H1 (cell line): Measurements from ENCODE around the gene IFI27L1. TPM values are rescaled to one million over a fixed set of nuclear protein-coding genes. Genes with fewer than 3 reads are reported as not detected.

Experiments
- CHD7 ChIP-seq: fragments of 300-600 bp; sonication (generic); IDR thresholded peaks from 2 replicates; pipeline ENCODE4 v1.7.1; 2012; ENCODE audit warnings: low read length, moderate library complexity, mild to moderate bottlenecking, inconsistent platforms; ENCODE audit not compliant: insufficient replicate concordance
- E2F6 ChIP-seq: IDR thresholded peaks from 2 replicates; pipeline ENCODE4 v1.6.1; 2012; ENCODE audit warnings: inconsistent platforms
- polyA plus RNA-seq, 7 experiments: library from polyadenylated mRNA; depleted of rRNA in 3 of 7; stranded (reverse) in 5 of 7; unstranded in 2 of 7; fragments of >200 nt in 5 of 7; fragments of 200-250 nt in 2 of 7; gene quantifications; 1 replicate in 5 of 7; 2 replicates in 1 of 7; 4 replicates in 1 of 7; pipeline versions ENCODE4 v1.2.1 to v1.2.3, GENCODE V29; 2011 to 2013; ENCODE audit warnings: missing spikeins in 2 of 7, mixed read lengths in 2 of 7
- total RNA-seq: library from RNA; stranded (reverse); fragmentation: NEBNext Ultra II Directional; extraction: Animal tissue kit (Norgen Biotek cat#: 25700); gene quantifications from 2 replicates; pipeline ENCODE4 v1.2.1, GENCODE V29; 2021

IFI27L1 gene
- total and polyA plus RNA-seq, 2 of the 8 experiments (the other 6 are each of a cell fraction or from before 2014, with no cell fraction given): 21.2 to 30.5 TPM

DNA sequence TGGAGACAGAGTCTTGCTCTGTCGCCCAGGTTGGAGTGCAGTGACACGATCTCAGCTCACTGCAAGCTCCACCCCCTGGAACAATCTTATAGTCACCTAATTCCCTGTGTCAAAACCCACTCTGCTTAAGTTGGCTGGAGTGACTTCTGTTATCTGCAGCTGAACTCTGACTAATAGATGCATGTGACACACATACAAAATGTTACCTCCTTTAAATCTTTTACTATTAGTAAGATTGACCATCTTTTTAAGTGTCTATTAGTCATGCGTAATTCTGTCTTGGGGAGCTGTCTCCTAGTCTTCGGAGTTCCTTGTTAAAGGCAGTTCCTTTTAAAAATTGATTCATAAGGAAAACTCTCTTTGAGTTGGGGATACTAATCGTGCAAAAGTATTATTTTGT lies 7.4 kb downstream of the IFI27L1 start (continued):
- TF ChIP-seq CHD7 (no peak), E2F6 (no peak)
